ENCODE measurements around the gene TBC1D14. TPM values are rescaled to one million over a fixed set of nuclear protein-coding genes. Genes with fewer than 3 reads are reported as not detected.
A peak's percentile ranks its signal among the peaks of the same experiment; 100 is the strongest.

Gene TBC1D14
- polyA plus RNA-seq, 3 donors, result 36.3 to 44.7 (median 39.3) TPM

- H3K36me3 Mint-ChIP-seq, result peaks cover 89 to 96% of the 10 kb centered on the region in 2 donors
- H3K36me3 ChIP-seq (replicated peaks in 1 of 2; ENCODE audit: control insufficient read depth in 1 of 2, insufficient read depth in 2 of 2, low read length in 2 of 2), result peaks cover 88 to 100% of the 10 kb centered on the region in 2 donors
- H3K27ac Mint-ChIP-seq, result peak overlapping the region in 2 of 7 donors; percentile 19 to 23
- H3K27me3 Mint-ChIP-seq (ENCODE audit: low read depth in 3 of 3), result no peaks in the 10 kb centered on the region
- peak overlapping the region in 1 of 2 donors; percentile 33 for H3K27ac ChIP-seq (ENCODE audit: low read depth in 1 of 2, low read length in 2 of 2)
- H3K79me2 ChIP-seq (ENCODE audit: insufficient read depth, low read length), result peaks cover 13% of the 10 kb centered on the region
- H2AFZ ChIP-seq (ENCODE audit: insufficient read depth, low read depth, low read length, poor library complexity, severe bottlenecking), result no peak overlapping the region
- no peak overlapping the region for H3K4me3 Mint-ChIP-seq
- H3K9me3 Mint-ChIP-seq, result no peaks in the 10 kb centered on the region
- no peak for DNase-seq
- H4K20me1 ChIP-seq (ENCODE audit: insufficient read depth, low read length), result peaks cover 78% of the 10 kb centered on the region
- H3K9ac ChIP-seq (ENCODE audit: insufficient read depth, low read length, poor library complexity, severe bottlenecking), result no peak overlapping the region
- intact Hi-C loops (cut with micrococcal nuclease), result no loop called here
- no peak overlapping the region for H3K4me2 ChIP-seq (replicated peaks; ENCODE audit: extremely low read depth, low read length, poor library complexity, severe bottlenecking)
- no peaks in the 10 kb centered on the region for H3K27me3 ChIP-seq (ENCODE audit: control insufficient read depth in 2 of 2, insufficient read depth in 2 of 2, low read length in 2 of 2)
- peaks cover 4% of the 10 kb centered on the region in 2 donors for H3K4me1 ChIP-seq (ENCODE audit: control insufficient read depth in 1 of 2, insufficient read depth in 2 of 2, low read length in 2 of 2)
- H3K9me3 ChIP-seq (replicated peaks in 1 of 2; ENCODE audit: control insufficient read depth in 1 of 2, insufficient read depth in 1 of 2, low read length in 2 of 2), result no peaks in the 10 kb centered on the region
- no peak overlapping the region for H3K4me3 ChIP-seq (replicated peaks in 1 of 3; ENCODE audit: low read depth in 2 of 3, low read length in 3 of 3)
- no peak for TF ChIP-seq CTCF (IDR thresholded peaks at IDR 0.05)
- peaks cover 4% of the 10 kb centered on the region for H3K4me1 Mint-ChIP-seq
- 89% methylated on average over 3 of the region's 4 CpGs for WGBS (ENCODE audit: insufficient coverage)
Observed at GRCh38 chr4:7004331-7004730, 94.7 kb downstream of the TBC1D14 start.

GRCh38 chr4:7005571-7005970, 95.9 kb downstream of the TBC1D14 start:
- H3K4me1 ChIP-seq (ENCODE audit: control insufficient read depth in 1 of 2, insufficient read depth in 2 of 2, low read length in 2 of 2), result no peaks in the 10 kb centered on the region
- no peak overlapping the region for H3K4me3 Mint-ChIP-seq
- H3K36me3 ChIP-seq (replicated peaks in 1 of 2; ENCODE audit: control insufficient read depth in 1 of 2, insufficient read depth in 2 of 2, low read length in 2 of 2), result peaks cover 87 to 100% of the 10 kb centered on the region in 2 donors
- intact Hi-C loops (cut with micrococcal nuclease), result no loop called here
- no peaks in the 10 kb centered on the region for H3K27me3 Mint-ChIP-seq (ENCODE audit: low read depth in 3 of 3)
- 100% methylated on average over 1 of the region's 4 CpGs for WGBS (ENCODE audit: insufficient coverage)
- H3K9ac ChIP-seq (ENCODE audit: insufficient read depth, low read length, poor library complexity, severe bottlenecking), result no peak overlapping the region
- peaks cover 76% of the 10 kb centered on the region for H4K20me1 ChIP-seq (ENCODE audit: insufficient read depth, low read length)
- H3K27me3 ChIP-seq (ENCODE audit: control insufficient read depth in 2 of 2, insufficient read depth in 2 of 2, low read length in 2 of 2), result no peaks in the 10 kb centered on the region
- no peak overlapping the region for H3K4me3 ChIP-seq (replicated peaks in 1 of 3; ENCODE audit: low read depth in 2 of 3, low read length in 3 of 3)
- H3K4me2 ChIP-seq (replicated peaks; ENCODE audit: extremely low read depth, low read length, poor library complexity, severe bottlenecking), result no peak overlapping the region
- no peaks in the 10 kb centered on the region for H3K4me1 Mint-ChIP-seq
- no peaks in the 10 kb centered on the region for H3K9me3 ChIP-seq (replicated peaks in 1 of 2; ENCODE audit: control insufficient read depth in 1 of 2, insufficient read depth in 1 of 2, low read length in 2 of 2)
- H3K27ac ChIP-seq (ENCODE audit: low read depth in 1 of 2, low read length in 2 of 2), result no peak overlapping the region
- peaks cover 10% of the 10 kb centered on the region for H3K79me2 ChIP-seq (ENCODE audit: insufficient read depth, low read length)
- no peak overlapping the region for H3K27ac Mint-ChIP-seq
- H3K9me3 Mint-ChIP-seq, result no peaks in the 10 kb centered on the region
- TF ChIP-seq CTCF (IDR thresholded peaks at IDR 0.05), result no peak
- DNase-seq, result no peak
- no peak overlapping the region for H2AFZ ChIP-seq (ENCODE audit: insufficient read depth, low read depth, low read length, poor library complexity, severe bottlenecking)
- H3K36me3 Mint-ChIP-seq, result peaks cover 87 to 94% of the 10 kb centered on the region in 2 donors

All from CD14-positive monocyte (primary cell).